ENCODE measurements around the gene VDR. TPM values are rescaled to one million over a fixed set of nuclear protein-coding genes. Genes with fewer than 3 reads are reported as not detected.

VDR gene
- polyA plus RNA-seq, 3 donors from 2014 or later, result 0.04 TPM; not detected in 2

GRCh38 chr12:47839214-47839876 lies 65.4 kb downstream of the VDR start:
- no peaks in the 10 kb centered on the region for H3K9me3 Mint-ChIP-seq
- no peak overlapping the region for H3K27ac Mint-ChIP-seq
- H3K36me3 Mint-ChIP-seq, result no peaks in the 10 kb centered on the region
- H3K4me1 Mint-ChIP-seq, result peaks cover 33 to 36% of the 10 kb centered on the region in 2 donors
- DNase-seq, result no peak
- peaks cover 0 to 4% (median 3%) of the 10 kb centered on the region in 3 donors for H3K27me3 Mint-ChIP-seq (ENCODE audit: low read depth in 3 of 3)
- H3K4me3 Mint-ChIP-seq, result no peak overlapping the region

GRCh38 chr12:47838286-47838931 lies 66.4 kb downstream of the VDR start:
- H3K36me3 Mint-ChIP-seq, result no peaks in the 10 kb centered on the region
- H3K9me3 Mint-ChIP-seq, result no peaks in the 10 kb centered on the region
- peaks cover 0 to 4% (median 3%) of the 10 kb centered on the region in 3 donors for H3K27me3 Mint-ChIP-seq (ENCODE audit: low read depth in 3 of 3)
- peak in 1 of 3 donors; percentile 25 for DNase-seq
- peaks cover 43 to 46% of the 10 kb centered on the region in 2 donors for H3K4me1 Mint-ChIP-seq
- no peak overlapping the region for H3K4me3 Mint-ChIP-seq
- H3K27ac Mint-ChIP-seq, result no peak overlapping the region

GRCh38 chr12:47837190-47838171 lies 67.3 kb downstream of the VDR start:
- H3K4me1 Mint-ChIP-seq, result peaks cover 49 to 52% of the 10 kb centered on the region in 2 donors
- DNase-seq, result peak; percentile 64 to 69 (median 65)
- no peak overlapping the region for H3K4me3 Mint-ChIP-seq
- no peaks in the 10 kb centered on the region for H3K9me3 Mint-ChIP-seq
- peaks cover 0 to 2% (median 1%) of the 10 kb centered on the region in 3 donors for H3K27me3 Mint-ChIP-seq (ENCODE audit: low read depth in 3 of 3)
- no peaks in the 10 kb centered on the region for H3K36me3 Mint-ChIP-seq
- peak overlapping the region in 3 of 6 donors; percentile 0 to 21 (median 7) for H3K27ac Mint-ChIP-seq

GRCh38 chr12:47835831-47836155 lies 69.0 kb downstream of the VDR start:
- no peaks in the 10 kb centered on the region for H3K36me3 Mint-ChIP-seq
- H3K9me3 Mint-ChIP-seq, result no peaks in the 10 kb centered on the region
- peaks cover 49 to 58% of the 10 kb centered on the region in 2 donors for H3K4me1 Mint-ChIP-seq
- peaks cover 1 to 2% (median 2%) of the 10 kb centered on the region in 3 donors for H3K27me3 Mint-ChIP-seq (ENCODE audit: low read depth in 3 of 3)
- peak overlapping the region in 1 of 6 donors; percentile 15 for H3K27ac Mint-ChIP-seq
- DNase-seq, result no peak
- peak overlapping the region in 3 of 5 donors; percentile 3 to 15 (median 4) for H3K4me3 Mint-ChIP-seq

GRCh38 chr12:47835006-47835830 lies 69.6 kb downstream of the VDR start:
- peak overlapping the region in 3 of 5 donors; percentile 10 to 55 (median 50) for H3K4me3 Mint-ChIP-seq
- peak overlapping the region in 4 of 6 donors; percentile 9 to 86 (median 24) for H3K27ac Mint-ChIP-seq
- H3K36me3 Mint-ChIP-seq, result no peaks in the 10 kb centered on the region
- peaks cover 2 to 3% (median 2%) of the 10 kb centered on the region in 3 donors for H3K27me3 Mint-ChIP-seq (ENCODE audit: low read depth in 3 of 3)
- DNase-seq, result no peak
- no peaks in the 10 kb centered on the region for H3K9me3 Mint-ChIP-seq
- peaks cover 49 to 58% of the 10 kb centered on the region in 2 donors for H3K4me1 Mint-ChIP-seq

GRCh38 chr12:47834199-47834903 lies 70.4 kb downstream of the VDR start:
- peak; percentile 43 to 48 (median 46) for DNase-seq
- H3K27ac Mint-ChIP-seq, result peak overlapping the region; percentile 14 to 86 (median 70)
- H3K36me3 Mint-ChIP-seq, result no peaks in the 10 kb centered on the region
- peaks cover 49 to 58% of the 10 kb centered on the region in 2 donors for H3K4me1 Mint-ChIP-seq
- no peaks in the 10 kb centered on the region for H3K9me3 Mint-ChIP-seq
- H3K27me3 Mint-ChIP-seq (ENCODE audit: low read depth in 3 of 3), result peaks cover 2 to 3% (median 2%) of the 10 kb centered on the region in 3 donors
- peak overlapping the region; percentile 15 to 60 (median 55) for H3K4me3 Mint-ChIP-seq

GRCh38 chr12:47833591-47834012 lies 71.2 kb downstream of the VDR start:
- Mint-ChIP-seq H3K27me3 (ENCODE audit: low read depth in 3 of 3) (peaks cover 0 to 3% (median 2%) of the 10 kb centered on the region in 3 donors), H3K36me3 (no peaks in the 10 kb centered on the region), H3K9me3 (no peaks in the 10 kb centered on the region), H3K27ac (peak overlapping the region in 3 of 6 donors; percentile 63 to 81 (median 77)), H3K4me3 (peak overlapping the region in 4 of 5 donors; percentile 5 to 49 (median 30)), H3K4me1 (peaks cover 49 to 58% of the 10 kb centered on the region in 2 donors)
- no peak for DNase-seq

GRCh38 chr12:47832263-47832933 lies 72.4 kb downstream of the VDR start:
- no peaks in the 10 kb centered on the region for H3K36me3 Mint-ChIP-seq
- no peaks in the 10 kb centered on the region for H3K9me3 Mint-ChIP-seq
- no peak overlapping the region for H3K4me3 Mint-ChIP-seq
- H3K27me3 Mint-ChIP-seq (ENCODE audit: low read depth in 3 of 3), result peaks cover 0 to 3% (median 3%) of the 10 kb centered on the region in 3 donors
- H3K4me1 Mint-ChIP-seq, result peaks cover 44 to 52% of the 10 kb centered on the region in 2 donors
- no peak for DNase-seq
- H3K27ac Mint-ChIP-seq, result peak overlapping the region in 1 of 6 donors; percentile 77

GRCh38 chr12:47829584-47829983 lies 75.2 kb downstream of the VDR start:
- no peak overlapping the region for H3K4me3 Mint-ChIP-seq

GRCh38 chr12:47828976-47829482 lies 75.8 kb downstream of the VDR start:
- Mint-ChIP-seq H3K4me1 (peaks cover 23 to 31% of the 10 kb centered on the region in 2 donors), H3K36me3 (no peaks in the 10 kb centered on the region), H3K27ac (no peak overlapping the region), H3K9me3 (no peaks in the 10 kb centered on the region), H3K4me3 (no peak overlapping the region), H3K27me3 (ENCODE audit: low read depth in 3 of 3) (peaks cover 0 to 3% (median 3%) of the 10 kb centered on the region in 3 donors)
- no peak for DNase-seq

More at GRCh38 chr12:47829584-47829983, 75.2 kb downstream of the VDR start:
- Mint-ChIP-seq H3K4me1 (peaks cover 23 to 31% of the 10 kb centered on the region in 2 donors), H3K9me3 (no peaks in the 10 kb centered on the region), H3K36me3 (no peaks in the 10 kb centered on the region), H3K27me3 (ENCODE audit: low read depth in 3 of 3) (peaks cover 0 to 3% (median 3%) of the 10 kb centered on the region in 3 donors), H3K27ac (no peak overlapping the region)
- no peak for DNase-seq

- Mint-ChIP-seq H3K36me3 (no peaks in the 10 kb centered on the region), H3K27ac (no peak overlapping the region), H3K4me1 (peaks cover 20 to 31% of the 10 kb centered on the region in 2 donors), H3K27me3 (ENCODE audit: low read depth in 3 of 3) (peaks cover 0 to 3% (median 3%) of the 10 kb centered on the region in 3 donors), H3K4me3 (no peak overlapping the region), H3K9me3 (no peaks in the 10 kb centered on the region)
- no peak for DNase-seq
These were observed 76.5 kb downstream of the VDR start for GRCh38 chr12:47828008-47828975.

All from immature natural killer cell (primary cell).